Left colon (tissue), 2 donors: ENCODE results near the gene LCE2D. TPM values are rescaled to one million over a fixed set of nuclear protein-coding genes. Genes with fewer than 3 reads are reported as not detected.
"Not testable (repeated sequence)": the region's sequence is repeated elsewhere in the genome, so short reads cannot be mapped to it uniquely, and the experiment has no call there.

ENCODE experiments used
- ATAC-seq: fragments of 200-7000 bp; cut with Tn5 transposase; one replicate; pipeline ENCODE4 v1.9.1; 2020; ENCODE audit warnings: mild to moderate bottlenecking, moderate library complexity
- DNase-seq, 2 donors: peaks; one replicate each; pipeline ENCODE4 v3.0.0-alpha.2; 2020
- intact Hi-C, 2 donors: fragments of 100-400 bp; cut with DNase I in 1 of 2; cut with micrococcal nuclease in 1 of 2; formaldehyde crosslinking; loops; one replicate each; pipeline versions ENCODE4 v1.11.2 to v1.14.0; 2022; cut with DNase I, micrococcal nuclease
- long read RNA-seq: library from polyadenylated mRNA; unstranded; transcript quantifications from one replicate; pipeline ENCODE4 v2.0.0, GENCODE V29; 2021
- total RNA-seq, 2 donors: library from RNA; stranded (reverse); fragmentation: NEBNext Ultra II Directional; extraction: Animal tissue kit (Norgen Biotek cat#: 25700); gene quantifications; one replicate each; pipeline ENCODE4 v1.2.1, GENCODE V29; 2021
- donor health status: DM: no; HTN: no; CAD: no.
- donor health status: DM: yes; HTN: yes; CAD: no.

Gene LCE2D
- total RNA-seq: not detected
- long read RNA-seq: 0 reads

GRCh38 chr1:152663098-152663497 lies at the start of gene LCE2D:
Gene LCE2D (plus strand): TSS chr1:152663380. CDS start chr1:152664106, 726 bp downstream.
- no peak for ATAC-seq
- intact Hi-C loops: no loop called here
- DNase-seq: no peak

GRCh38 chr1:152613511-152613910 lies 49.7 kb upstream of the LCE2D start, which contains the start of gene LCE3B:
Gene LCE3B (plus strand): TSS chr1:152613811. CDS start chr1:152613811, 0 bp downstream.
- DNase-seq (no peak), ATAC-seq (no peak)
- intact Hi-C loops: no loop called here

- no peak for ATAC-seq
- intact Hi-C loops: no loop called here
- no peak for DNase-seq
These were observed 41.2 kb upstream of the LCE2D start for GRCh38 chr1:152621993-152622392.

GRCh38 chr1:152622803-152623202 lies 40.4 kb upstream of the LCE2D start, which contains the start of gene LCE3A:
Gene LCE3A (minus strand): TSS chr1:152623103. CDS start chr1:152623103, 0 bp downstream.
- DNase-seq (peak in 1 of 2 donors; percentile 9), ATAC-seq (no peak)
- intact Hi-C loops: no loop called here

- DNase-seq (peak in 1 of 2 donors; percentile 5), ATAC-seq (no peak)
- intact Hi-C loops: no loop called here
These were observed 39.9 kb upstream of the LCE2D start for GRCh38 chr1:152623203-152623844.

DNA sequence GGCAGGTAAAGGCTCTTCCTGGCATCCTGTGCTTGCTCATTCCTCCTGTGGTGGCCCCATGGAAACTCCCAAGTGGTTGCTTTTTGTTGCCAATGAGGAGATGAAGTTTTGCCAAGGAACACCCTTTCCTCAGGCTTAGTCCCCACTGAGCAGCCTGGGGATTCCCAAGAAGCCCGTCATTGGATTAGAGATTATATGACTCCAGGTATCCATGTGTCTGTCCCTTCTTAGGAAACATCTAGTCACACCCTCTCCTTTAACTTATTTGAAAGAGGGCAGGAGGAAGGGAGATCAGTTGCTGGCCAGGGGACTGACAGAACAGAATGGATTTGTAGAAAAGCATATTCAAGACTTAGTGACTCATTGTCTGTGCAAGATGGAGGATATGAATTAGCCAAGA lies 36.4 kb upstream of the LCE2D start:
- intact Hi-C loops: no loop called here
- no peak for ATAC-seq
- DNase-seq: no peak

DNA sequence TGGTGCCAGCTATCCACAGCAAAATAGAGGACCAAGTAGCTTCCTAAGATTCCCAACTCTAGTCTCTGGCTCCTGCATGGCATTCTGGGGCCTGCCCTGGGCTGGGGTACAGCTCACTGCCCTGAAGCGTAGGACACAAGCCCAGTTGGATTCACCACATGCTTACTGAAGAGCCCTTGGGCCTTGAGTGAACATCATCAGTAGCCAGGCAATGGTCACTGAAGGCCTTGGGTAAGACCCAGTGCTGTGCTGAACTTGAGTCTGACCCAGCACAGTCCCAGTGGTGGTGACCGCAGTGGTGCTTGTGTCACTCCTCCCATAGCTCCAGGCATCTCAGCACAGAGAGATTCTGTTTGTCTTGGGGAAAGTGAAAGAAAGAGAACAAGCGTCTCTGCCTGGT lies 32.6 kb upstream of the LCE2D start:
- intact Hi-C loops: no loop called here
- DNase-seq (no peak), ATAC-seq (no peak)

- intact Hi-C loops: no loop called here
These were observed 22.8 kb upstream of the LCE2D start for GRCh38 chr1:152640351-152640750.

DNA sequence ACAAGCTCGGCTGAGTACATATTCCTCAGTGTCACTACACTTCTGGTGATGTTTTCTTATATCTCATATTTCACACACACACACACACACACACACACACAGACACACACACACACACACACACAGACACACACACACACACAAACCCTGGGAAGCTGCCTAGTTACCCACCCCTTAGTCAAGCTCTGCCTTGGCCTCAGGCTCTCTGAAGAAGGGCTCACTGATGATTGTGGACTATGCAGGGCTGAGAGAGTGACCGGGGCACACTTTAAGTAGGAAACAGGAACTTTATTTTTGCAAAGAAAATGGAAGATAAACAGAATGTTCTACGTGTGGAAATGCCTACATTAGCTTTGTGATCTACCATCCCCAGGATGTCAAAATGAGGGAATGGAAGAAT lies 19.2 kb upstream of the LCE2D start:
- intact Hi-C loops: no loop called here
- no peak for ATAC-seq

More at GRCh38 chr1:152640351-152640750, 22.8 kb upstream of the LCE2D start:
- no peak for DNase-seq
- ATAC-seq: no peak

GRCh38 chr1:152645146-152645545 lies 18.0 kb upstream of the LCE2D start:
- DNase-seq: no peak
- ATAC-seq: no peak
- intact Hi-C loops: no loop called here

More for the DNA sequence above, 19.2 kb upstream of the LCE2D start:
- DNase-seq: no peak

DNA sequence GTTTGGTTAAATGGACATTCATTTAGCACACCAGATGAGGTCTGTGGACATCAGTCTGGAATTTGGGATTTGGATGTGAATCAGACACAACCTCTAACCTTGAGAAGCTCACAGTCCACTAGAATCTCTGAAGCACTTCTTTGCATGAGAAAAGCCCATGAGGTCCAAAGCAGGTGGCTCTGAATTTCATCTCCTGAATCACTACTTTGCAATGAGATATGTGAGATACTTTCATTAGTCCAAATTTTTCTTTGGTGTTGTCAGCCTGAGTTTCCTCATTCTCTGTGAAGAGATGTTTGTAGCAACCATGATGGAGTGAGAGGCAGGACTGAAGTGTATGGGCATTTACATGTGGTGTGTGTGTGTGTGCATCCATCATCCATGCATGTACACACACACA lies 16.5 kb upstream of the LCE2D start:
- intact Hi-C loops: no loop called here
- DNase-seq: no peak

DNA sequence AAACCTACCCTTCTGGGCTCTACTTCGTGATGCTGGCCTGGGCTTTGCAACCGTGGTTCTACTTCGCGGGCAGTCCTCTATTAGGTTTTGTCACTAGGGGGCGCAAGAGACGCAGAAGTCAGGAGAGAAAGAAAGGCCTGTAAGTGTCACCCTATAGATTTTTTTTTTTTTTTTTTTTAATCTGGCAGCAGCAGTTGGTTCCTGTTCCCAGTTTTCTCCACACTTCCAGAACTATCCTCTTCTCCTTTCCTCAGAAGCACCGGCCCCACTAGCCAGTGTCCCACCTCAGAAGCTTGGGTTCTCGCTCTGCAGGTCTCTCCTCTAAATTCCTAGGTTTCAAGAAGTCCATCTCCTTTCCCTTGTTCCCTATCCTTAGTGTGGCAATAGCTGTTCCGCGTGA lies 9.1 kb upstream of the LCE2D start:
- intact Hi-C loops: no loop called here
- ATAC-seq (peak; percentile 48), DNase-seq (peak in 1 of 2 donors; percentile 46)

More for the DNA sequence above, 16.5 kb upstream of the LCE2D start:
- no peak for ATAC-seq

- ATAC-seq (no peak), DNase-seq (no peak)
- intact Hi-C loops: no loop called here
These were observed 6.7 kb upstream of the LCE2D start for GRCh38 chr1:152656459-152656858.

GRCh38 chr1:152657677-152658076 lies 5.5 kb upstream of the LCE2D start:
- DNase-seq: no peak
- intact Hi-C loops: no loop called here
- ATAC-seq: no peak

DNA sequence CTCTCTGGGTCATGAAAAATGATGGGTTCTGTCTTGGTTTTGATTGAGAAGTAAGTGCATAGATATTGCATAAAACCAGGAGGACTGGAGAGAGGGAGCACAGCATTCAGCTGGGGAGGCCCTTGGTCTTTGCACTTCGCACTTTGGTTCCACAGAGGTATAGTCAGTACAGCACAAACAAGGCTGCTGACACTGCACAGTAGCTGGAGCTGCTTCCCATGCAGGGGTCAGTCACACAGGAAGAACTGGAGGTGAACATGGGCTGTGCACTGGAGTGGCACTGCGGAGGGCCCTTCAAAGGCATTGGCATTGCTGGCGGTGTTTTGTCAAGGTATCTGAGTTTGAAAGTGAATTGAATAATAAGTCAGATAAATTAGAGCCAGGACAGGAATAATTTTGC lies 4.5 kb upstream of the LCE2D start:
- ATAC-seq (no peak), DNase-seq (no peak)
- intact Hi-C loops: no loop called here

DNA sequence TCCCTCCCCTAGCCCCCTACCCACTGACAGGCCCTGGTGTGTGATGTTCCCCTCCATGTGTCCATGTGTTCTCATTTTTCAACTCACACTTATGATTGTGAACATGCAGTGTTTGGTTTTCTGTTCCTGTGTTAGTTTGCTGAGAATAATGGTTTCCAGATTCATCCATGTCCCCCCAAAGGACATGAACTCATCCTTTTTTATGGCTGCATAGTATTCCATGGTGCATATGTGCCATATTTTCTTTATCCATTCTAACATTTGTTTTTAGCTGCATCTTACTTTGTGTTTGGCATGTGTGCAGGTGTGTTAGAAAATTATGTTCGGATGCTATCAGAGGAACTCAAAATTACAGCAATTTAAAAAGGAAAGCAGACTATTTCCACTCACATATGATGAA lies 3.0 kb downstream of the LCE2D start:
- ATAC-seq, intact Hi-C loops, DNase-seq: not testable (repeated sequence)

DNA sequence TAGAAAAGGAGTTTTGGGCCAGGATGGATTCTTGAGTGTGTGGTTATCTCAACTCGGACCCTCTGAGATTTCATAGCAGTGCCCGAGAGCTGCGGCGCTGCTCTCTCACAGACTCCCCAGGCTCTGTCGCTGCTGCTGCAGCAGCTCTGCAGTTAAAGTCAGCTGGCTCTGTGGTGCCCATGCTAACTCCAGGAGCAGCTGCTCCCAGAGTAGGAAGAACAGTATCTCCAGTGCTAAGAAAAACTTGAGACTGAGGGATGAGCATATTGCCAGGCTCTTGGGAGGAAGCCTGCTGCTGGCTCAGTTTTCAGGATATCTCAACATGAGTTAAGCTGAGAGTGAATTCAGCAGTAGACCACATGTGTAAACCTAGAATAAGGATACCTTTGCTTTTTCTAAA lies 4.5 kb downstream of the LCE2D start:
- DNase-seq: no peak
- intact Hi-C loops: no loop called here
- no peak for ATAC-seq

- no peak for ATAC-seq
- no peak for DNase-seq
- intact Hi-C loops: no loop called here
These were observed 9.8 kb downstream of the LCE2D start for GRCh38 chr1:152673016-152673415.

GRCh38 chr1:152674983-152675382 lies 11.8 kb downstream of the LCE2D start, which contains the start of gene LCE2C:
Gene LCE2C (plus strand): TSS chr1:152675279. CDS start chr1:152676016, 737 bp downstream.
- intact Hi-C loops, ATAC-seq, DNase-seq: not testable (repeated sequence)

- no peak for ATAC-seq
- intact Hi-C loops: no loop called here
- DNase-seq: no peak
These were observed 16.3 kb downstream of the LCE2D start for GRCh38 chr1:152679459-152679858.

- intact Hi-C loops: no loop called here
- ATAC-seq (no peak), DNase-seq (no peak)
These were observed 18.4 kb downstream of the LCE2D start for GRCh38 chr1:152681616-152682015.
